ENCODE results near the gene COL17A1. TPM values are rescaled to one million over a fixed set of nuclear protein-coding genes. Genes with fewer than 3 reads are reported as not detected.

COL17A1 gene
- total RNA-seq, result not detected in 3 replicates
- long read RNA-seq, result 0 reads

DNA sequence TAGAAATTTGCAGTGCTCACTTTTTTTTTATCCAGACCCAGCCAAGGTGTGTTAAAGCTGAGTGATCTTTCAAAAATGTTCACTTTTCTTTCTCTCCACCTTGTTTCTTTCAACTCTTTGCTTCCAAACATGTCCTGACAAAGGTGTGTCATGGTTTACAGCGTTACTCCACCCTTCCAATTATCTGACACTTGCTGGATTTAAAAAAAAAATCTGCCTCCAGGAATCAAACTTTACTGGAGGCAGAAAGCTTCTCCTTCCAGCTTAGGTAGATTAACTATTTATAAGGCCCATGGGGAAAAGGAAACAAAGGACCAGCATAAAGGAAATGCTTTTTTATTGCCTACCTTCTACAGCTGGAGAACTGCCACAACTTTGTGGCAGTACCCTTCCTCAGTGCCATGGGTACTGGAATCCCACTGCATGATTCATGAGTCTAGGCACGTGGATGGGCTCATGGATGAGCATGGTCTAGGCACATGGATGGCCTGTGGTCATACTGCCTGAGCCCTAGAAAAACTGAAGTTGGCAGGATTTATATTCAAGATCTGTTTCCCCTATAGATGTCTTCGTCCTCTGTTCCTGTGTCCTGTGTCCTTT lies at the start of gene COL17A1:
Gene COL17A1 (minus strand): TSS at position 80 of the 600 bp plus-strand sequence. CDS start 5,207 bp downstream, outside the sequence.
- DNase-seq (ENCODE audit: low spot score), result no peak
- no peaks in the 10 kb centered on the region for H3K36me3 Mint-ChIP-seq (ENCODE audit: low read depth)
- no peaks in the 10 kb centered on the region for H3K9me3 Mint-ChIP-seq (ENCODE audit: low read depth)
- H3K27ac Mint-ChIP-seq (ENCODE audit: unreplicated experiment), result no peak within 1 kb of the TSS
- H3K4me1 Mint-ChIP-seq (ENCODE audit: low read depth), result no peaks in the 10 kb centered on the region
- TF ChIP-seq, protein P1, sequence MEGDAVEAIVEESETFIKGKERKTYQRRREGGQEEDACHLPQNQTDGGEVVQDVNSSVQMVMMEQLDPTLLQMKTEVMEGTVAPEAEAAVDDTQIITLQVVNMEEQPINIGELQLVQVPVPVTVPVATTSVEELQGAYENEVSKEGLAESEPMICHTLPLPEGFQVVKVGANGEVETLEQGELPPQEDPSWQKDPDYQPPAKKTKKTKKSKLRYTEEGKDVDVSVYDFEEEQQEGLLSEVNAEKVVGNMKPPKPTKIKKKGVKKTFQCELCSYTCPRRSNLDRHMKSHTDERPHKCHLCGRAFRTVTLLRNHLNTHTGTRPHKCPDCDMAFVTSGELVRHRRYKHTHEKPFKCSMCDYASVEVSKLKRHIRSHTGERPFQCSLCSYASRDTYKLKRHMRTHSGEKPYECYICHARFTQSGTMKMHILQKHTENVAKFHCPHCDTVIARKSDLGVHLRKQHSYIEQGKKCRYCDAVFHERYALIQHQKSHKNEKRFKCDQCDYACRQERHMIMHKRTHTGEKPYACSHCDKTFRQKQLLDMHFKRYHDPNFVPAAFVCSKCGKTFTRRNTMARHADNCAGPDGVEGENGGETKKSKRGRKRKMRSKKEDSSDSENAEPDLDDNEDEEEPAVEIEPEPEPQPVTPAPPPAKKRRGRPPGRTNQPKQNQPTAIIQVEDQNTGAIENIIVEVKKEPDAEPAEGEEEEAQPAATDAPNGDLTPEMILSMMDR (IDR thresholded peaks at IDR 0.05), result no peak
- no peak within 1 kb of the TSS for H3K4me3 Mint-ChIP-seq (ENCODE audit: unreplicated experiment)
- H3K27me3 Mint-ChIP-seq (ENCODE audit: low read depth), result no peaks in the 10 kb centered on the region

- Mint-ChIP-seq H3K4me3 (ENCODE audit: unreplicated experiment) (no peak overlapping the region), H3K36me3 (ENCODE audit: low read depth) (peaks cover 3% of the 10 kb centered on the region), H3K4me1 (ENCODE audit: low read depth) (no peaks in the 10 kb centered on the region), H3K27ac (ENCODE audit: unreplicated experiment) (no peak overlapping the region), H3K9me3 (ENCODE audit: low read depth) (no peaks in the 10 kb centered on the region), H3K27me3 (ENCODE audit: low read depth) (peaks cover 25% of the 10 kb centered on the region)
- DNase-seq (ENCODE audit: low spot score), result no peak
- TF ChIP-seq, protein P1 (IDR thresholded peaks at IDR 0.05), result no peak
Measured at GRCh38 chr10:104130041-104130440, 44.4 kb upstream of the COL17A1 start.

DNA sequence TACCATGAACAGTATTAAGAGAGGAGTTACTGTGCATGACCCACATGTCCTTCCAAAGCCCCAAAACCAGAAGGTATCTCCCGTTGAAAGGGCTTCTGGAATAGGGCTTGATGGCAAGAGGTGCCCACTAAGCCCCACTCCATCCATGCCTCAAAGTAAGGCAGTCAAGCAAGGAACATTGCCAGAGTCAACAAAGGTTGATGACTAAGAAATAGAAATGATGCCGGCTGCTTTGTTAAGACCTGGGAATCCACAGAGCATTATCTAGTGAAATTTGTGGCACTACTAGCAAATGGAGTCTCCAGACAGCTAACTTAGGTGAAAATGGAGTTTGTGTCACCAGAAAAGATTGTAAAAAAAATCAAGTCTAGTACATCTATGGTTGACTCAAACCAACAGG lies 42.5 kb upstream of the COL17A1 start:
- TF ChIP-seq, protein P1 (IDR thresholded peaks at IDR 0.05), result no peak
- Mint-ChIP-seq H3K9me3 (ENCODE audit: low read depth) (no peaks in the 10 kb centered on the region), H3K27me3 (ENCODE audit: low read depth) (peaks cover 13% of the 10 kb centered on the region), H3K36me3 (ENCODE audit: low read depth) (peaks cover 3% of the 10 kb centered on the region), H3K4me1 (ENCODE audit: low read depth) (peaks cover 4% of the 10 kb centered on the region), H3K4me3 (ENCODE audit: unreplicated experiment) (no peak overlapping the region), H3K27ac (ENCODE audit: unreplicated experiment) (no peak overlapping the region)
- no peak for DNase-seq (ENCODE audit: low spot score)

GRCh38 chr10:104127411-104127810 lies 41.7 kb upstream of the COL17A1 start:
- Mint-ChIP-seq H3K27ac (ENCODE audit: unreplicated experiment) (no peak overlapping the region), H3K27me3 (ENCODE audit: low read depth) (peaks cover 5% of the 10 kb centered on the region), H3K4me3 (ENCODE audit: unreplicated experiment) (no peak overlapping the region), H3K36me3 (ENCODE audit: low read depth) (peaks cover 3% of the 10 kb centered on the region), H3K4me1 (ENCODE audit: low read depth) (peaks cover 11% of the 10 kb centered on the region), H3K9me3 (ENCODE audit: low read depth) (no peaks in the 10 kb centered on the region)
- DNase-seq (ENCODE audit: low spot score), result no peak
- TF ChIP-seq, protein P1 (IDR thresholded peaks at IDR 0.05), result peak; percentile 42

DNA sequence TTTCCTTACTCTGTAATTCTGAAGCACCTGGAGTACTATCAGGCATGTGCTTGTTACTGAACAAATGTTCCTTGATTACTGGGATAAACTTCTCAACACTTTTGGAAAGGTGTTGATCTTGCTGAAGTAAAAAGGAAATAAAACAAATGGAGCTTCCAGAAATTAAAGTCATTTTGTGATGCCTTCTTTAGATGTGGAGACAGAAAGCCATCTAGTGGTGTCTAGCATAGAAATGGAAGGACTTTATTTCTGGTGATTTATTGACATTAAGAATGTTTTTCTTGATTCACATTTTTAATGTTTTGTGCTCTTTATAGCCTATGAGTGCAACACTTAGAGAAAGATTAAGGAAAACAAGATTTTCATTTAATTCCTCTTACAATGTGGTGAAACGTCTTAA lies 37.7 kb upstream of the COL17A1 start:
- no peak overlapping the region for H3K4me3 Mint-ChIP-seq (ENCODE audit: unreplicated experiment)
- no peak overlapping the region for H3K27ac Mint-ChIP-seq (ENCODE audit: unreplicated experiment)
- H3K9me3 Mint-ChIP-seq (ENCODE audit: low read depth), result no peaks in the 10 kb centered on the region
- TF ChIP-seq, protein P1 (IDR thresholded peaks at IDR 0.05), result peak; percentile 76
- DNase-seq (ENCODE audit: low spot score), result no peak
- no peaks in the 10 kb centered on the region for H3K27me3 Mint-ChIP-seq (ENCODE audit: low read depth)
- H3K4me1 Mint-ChIP-seq (ENCODE audit: low read depth), result peaks cover 27% of the 10 kb centered on the region
- H3K36me3 Mint-ChIP-seq (ENCODE audit: low read depth), result peaks cover 3% of the 10 kb centered on the region
